GM12892 (cell line): ENCODE results near the gene CRPPA.

Experiments used
- DNase-seq: peaks from one replicate; pipeline ENCODE4 v3.0.0; 2011; ENCODE audit not compliant: insufficient read length
- FAIRE-seq: peaks from 2 replicates; lab custom pipeline; 2011; peaks lifted over from hg19 to GRCh38; lab: Jason Lieb, UNC
- POLR2A ChIP-seq: IDR thresholded peaks from 2 replicates; pipeline ENCODE4 v1.6.1; 2011; ENCODE audit warnings: low read depth, low read length, control low read depth
- POLR2AphosphoS5 ChIP-seq: IDR thresholded peaks from 2 replicates; pipeline ENCODE4 v1.6.1; 2011; ENCODE audit warnings: low read depth, low read length, control low read depth
- TAF1 ChIP-seq: IDR thresholded peaks from 2 replicates; pipeline ENCODE4 v1.6.1; 2011; ENCODE audit warnings: low read depth, mild to moderate bottlenecking, control low read depth, low read length, borderline replicate concordance

Gene CRPPA

GRCh38 chr7:16420649-16421332 is 547 bp downstream of the CRPPA start:
- peak; percentile 3 for DNase-seq
- no peak for FAIRE-seq
- TF ChIP-seq POLR2AphosphoS5 (no peak), POLR2A (no peak), TAF1 (no peak)

DNA sequence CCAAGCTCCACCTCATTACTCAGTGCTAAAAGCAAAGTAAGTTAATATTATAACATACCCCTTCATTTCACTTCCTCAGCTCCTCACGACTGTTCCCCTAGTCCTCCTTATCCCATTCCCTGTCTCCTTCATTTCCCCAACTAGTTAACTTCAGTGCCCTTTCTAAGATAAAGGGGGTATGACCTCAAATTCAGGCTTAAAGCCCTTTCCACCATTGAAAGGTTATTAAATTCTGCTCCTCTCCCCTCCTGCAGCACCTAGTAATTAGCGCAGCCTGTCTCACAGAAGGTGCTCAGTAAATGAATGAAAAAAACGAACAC is 1.0 kb downstream of the CRPPA start:
- TF ChIP-seq POLR2AphosphoS5: no peak
- no peak for TF ChIP-seq POLR2A
- no peak for TF ChIP-seq TAF1
- FAIRE-seq: no peak
- no peak for DNase-seq

- DNase-seq (no peak), FAIRE-seq (no peak)
- no peak for TF ChIP-seq POLR2AphosphoS5
- TF ChIP-seq TAF1: no peak
- no peak for TF ChIP-seq POLR2A
These were observed 1.5 kb downstream of the CRPPA start for GRCh38 chr7:16419859-16420258.

DNA sequence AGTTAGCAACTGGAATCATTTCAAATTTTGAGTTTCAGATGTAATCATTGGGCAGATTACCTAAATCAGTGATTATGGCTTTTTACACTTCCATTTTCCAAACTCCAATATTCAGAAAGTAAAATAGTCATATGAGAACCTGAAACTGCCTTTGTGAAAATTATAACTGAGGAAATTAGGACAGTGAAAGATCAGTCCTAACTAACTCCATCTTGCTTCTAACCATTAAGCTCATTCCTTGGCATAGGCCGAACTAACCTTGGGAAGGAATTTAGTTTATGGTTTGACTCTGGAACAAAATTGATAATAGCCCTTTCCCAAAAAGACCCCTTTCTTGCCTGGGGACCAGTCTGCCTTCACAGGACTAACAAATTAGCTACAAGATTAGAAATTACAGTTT is 2.2 kb downstream of the CRPPA start:
- no peak for DNase-seq
- TF ChIP-seq TAF1 (no peak), POLR2A (no peak), POLR2AphosphoS5 (no peak)
- no peak for FAIRE-seq

- FAIRE-seq (no peak), DNase-seq (no peak)
- TF ChIP-seq POLR2A (no peak), TAF1 (no peak), POLR2AphosphoS5 (no peak)
These were observed 3.4 kb downstream of the CRPPA start for GRCh38 chr7:16417906-16418305.

DNA sequence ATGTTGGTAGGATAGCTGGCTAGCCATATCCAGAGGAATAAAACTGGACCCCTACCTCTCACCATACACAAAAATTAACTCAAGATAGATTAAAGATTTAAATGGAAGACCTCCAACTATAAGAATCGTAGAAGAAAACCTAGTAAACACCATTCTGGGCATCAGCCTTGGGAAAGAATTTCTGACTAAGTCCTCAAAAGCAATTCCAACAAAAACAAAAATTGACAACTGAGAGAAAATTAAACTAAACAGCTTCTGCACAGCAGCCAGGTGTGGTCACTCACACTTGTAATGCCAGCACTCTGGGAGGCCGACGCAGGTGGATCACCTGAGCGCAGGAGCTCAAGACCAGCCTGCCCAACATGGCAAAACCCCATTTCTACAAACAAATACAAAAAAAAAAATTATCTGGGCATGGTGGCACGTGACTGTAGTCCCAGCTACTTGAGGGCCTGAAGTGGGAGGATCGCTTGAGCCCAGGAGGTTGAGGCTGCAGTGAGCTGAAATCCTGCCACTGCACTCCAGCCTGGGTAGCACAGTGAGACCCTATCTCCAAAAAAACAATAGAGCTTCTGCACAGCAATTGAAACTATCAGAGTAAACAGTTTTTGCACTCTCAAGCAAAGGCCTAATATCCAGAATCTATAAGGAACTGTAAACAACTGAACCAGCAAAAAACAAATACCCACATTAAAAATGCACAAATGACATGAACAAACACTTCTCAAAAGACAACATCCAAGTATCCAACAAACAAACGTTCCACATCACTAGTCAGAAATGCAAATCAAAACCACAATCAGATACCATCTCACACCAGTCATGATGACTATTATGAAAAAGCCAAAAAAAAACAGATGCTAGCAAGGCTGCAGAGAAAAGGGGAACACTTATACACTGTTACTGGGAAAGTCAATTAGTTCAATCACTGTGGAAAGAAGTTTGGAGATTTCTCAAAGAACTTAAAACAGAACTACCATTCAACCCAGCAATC is 4.8 kb downstream of the CRPPA start:
- TF ChIP-seq POLR2AphosphoS5 (no peak), POLR2A (no peak), TAF1 (no peak)
- no peak for DNase-seq
- FAIRE-seq: no peak

DNA sequence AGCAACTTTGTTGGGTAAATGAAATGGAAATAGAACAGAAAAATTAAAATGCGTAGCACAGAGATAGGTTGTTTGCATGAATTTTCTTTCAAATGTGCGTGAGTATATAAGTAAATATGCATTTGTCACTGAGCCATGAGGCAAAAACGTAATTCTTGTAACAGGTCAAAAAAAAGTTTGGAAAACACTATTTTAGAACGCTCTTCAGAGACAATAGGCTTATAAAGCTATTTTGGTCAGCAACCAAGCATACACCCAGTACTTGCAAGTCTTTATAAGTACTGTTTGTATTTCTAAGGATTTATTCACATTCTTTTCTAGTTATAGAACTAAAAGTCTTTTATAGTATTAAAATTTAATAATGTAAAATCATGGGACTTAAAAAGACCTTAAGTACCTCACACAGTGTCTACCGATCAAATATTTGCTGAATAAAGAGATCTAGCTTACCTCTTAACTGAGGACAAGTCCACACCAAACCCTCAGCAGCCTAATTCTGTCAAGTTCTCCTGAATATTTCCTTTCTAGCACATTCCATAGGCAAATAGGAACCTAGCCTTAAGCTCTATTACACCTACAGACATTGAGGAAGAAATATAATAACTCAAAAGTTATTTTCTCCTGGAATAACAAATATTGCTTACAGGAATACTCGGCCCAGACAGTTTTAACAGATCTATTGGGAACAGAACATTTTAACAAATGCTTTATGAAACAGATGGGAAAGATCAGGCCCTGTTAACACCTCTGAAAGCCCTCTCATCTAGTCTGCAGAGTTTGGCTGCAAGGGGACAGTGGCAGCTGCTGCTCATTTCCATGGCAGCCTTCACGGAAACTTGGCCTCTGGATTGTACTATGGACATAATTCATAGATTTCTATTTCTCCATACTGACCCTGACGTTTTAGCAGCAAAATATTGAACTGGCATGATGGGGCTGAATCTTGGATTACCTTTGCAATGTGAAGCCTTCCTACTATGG is 8.8 kb downstream of the CRPPA start:
- no peak for DNase-seq
- TF ChIP-seq POLR2AphosphoS5 (no peak), TAF1 (no peak), POLR2A (no peak)
- FAIRE-seq: no peak

GRCh38 chr7:16411391-16411790 is 9.9 kb downstream of the CRPPA start:
- FAIRE-seq (no peak), DNase-seq (no peak)
- TF ChIP-seq POLR2AphosphoS5 (no peak), TAF1 (no peak), POLR2A (no peak)

DNA sequence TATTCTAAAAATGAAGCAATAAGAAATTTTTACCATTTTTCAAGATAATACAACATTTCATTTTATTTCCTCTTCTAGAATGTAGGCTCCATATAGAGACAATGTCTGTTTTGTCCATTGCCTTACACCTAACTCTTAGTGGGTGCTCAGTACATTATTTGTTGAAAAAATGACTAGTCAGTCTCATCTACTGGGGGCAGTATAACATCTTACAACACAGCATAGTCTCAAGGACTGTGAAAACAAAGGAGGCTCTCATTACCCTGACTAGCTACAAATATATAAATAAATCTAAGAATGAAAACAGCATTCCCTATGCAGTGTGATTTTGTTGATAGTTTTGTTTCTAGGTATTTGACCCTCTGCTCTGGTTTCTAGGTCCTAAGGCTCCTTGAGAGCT is 11.6 kb downstream of the CRPPA start:
- DNase-seq (no peak), FAIRE-seq (no peak)
- no peak for TF ChIP-seq TAF1
- no peak for TF ChIP-seq POLR2AphosphoS5
- TF ChIP-seq POLR2A: no peak

DNA sequence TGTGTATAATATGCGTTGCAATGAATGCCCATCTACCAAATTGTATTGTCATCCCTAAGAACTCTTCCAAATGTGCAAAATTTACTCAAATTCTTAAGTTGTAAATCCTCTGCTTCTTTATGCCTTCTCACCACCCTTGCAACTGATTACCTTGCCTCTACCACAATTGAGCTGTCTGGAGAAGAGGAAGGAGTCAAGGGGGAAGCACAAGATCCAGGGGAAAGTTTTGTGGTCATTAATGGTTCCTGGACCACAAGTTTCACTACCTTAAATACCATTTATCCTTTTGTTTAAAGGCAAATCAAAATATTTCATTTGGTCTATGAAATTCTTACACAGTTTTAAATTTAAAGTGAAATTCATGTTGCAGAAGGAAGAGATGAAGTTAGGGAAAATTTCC is 16.7 kb downstream of the CRPPA start:
- no peak for TF ChIP-seq TAF1
- no peak for TF ChIP-seq POLR2AphosphoS5
- no peak for TF ChIP-seq POLR2A
- FAIRE-seq (no peak), DNase-seq (no peak)
